Hepatocyte (in vitro differentiated cells): ENCODE results near the gene CARD9.

Experiments used
- EZH2phosphoT487 ChIP-seq: fragments of 200-600 bp; sonication (generic); IDR thresholded peaks from one replicate; pipeline ENCODE4 v1.6.1; 2018; ENCODE audit warnings: antibody characterized with exemption, mild to moderate bottlenecking, low read depth, moderate library complexity; ENCODE audit not compliant: unreplicated experiment, severe bottlenecking
- TF ChIP-seq, protein P1 (sequence below): fragments of 200-600 bp; sonication (generic); IDR thresholded peaks from 2 replicates; pipeline ENCODE4 v1.5.1; 2016; ENCODE audit warnings: antibody characterized with exemption, mild to moderate bottlenecking; ENCODE audit not compliant: poor library complexity

- TF ChIP-seq, protein P1, sequence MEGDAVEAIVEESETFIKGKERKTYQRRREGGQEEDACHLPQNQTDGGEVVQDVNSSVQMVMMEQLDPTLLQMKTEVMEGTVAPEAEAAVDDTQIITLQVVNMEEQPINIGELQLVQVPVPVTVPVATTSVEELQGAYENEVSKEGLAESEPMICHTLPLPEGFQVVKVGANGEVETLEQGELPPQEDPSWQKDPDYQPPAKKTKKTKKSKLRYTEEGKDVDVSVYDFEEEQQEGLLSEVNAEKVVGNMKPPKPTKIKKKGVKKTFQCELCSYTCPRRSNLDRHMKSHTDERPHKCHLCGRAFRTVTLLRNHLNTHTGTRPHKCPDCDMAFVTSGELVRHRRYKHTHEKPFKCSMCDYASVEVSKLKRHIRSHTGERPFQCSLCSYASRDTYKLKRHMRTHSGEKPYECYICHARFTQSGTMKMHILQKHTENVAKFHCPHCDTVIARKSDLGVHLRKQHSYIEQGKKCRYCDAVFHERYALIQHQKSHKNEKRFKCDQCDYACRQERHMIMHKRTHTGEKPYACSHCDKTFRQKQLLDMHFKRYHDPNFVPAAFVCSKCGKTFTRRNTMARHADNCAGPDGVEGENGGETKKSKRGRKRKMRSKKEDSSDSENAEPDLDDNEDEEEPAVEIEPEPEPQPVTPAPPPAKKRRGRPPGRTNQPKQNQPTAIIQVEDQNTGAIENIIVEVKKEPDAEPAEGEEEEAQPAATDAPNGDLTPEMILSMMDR, result no peak
- no peak for TF ChIP-seq EZH2phosphoT487
Observed at GRCh38 chr9:136314944-136315343, 58.5 kb downstream of the CARD9 start.
